Measurements from ENCODE around the gene ARHGEF26.

ARHGEF26 gene

GRCh38 chr3:154125378-154126030 lies 4.3 kb downstream of the ARHGEF26 start:
- TF ChIP-seq ZNF274 (IDR thresholded peaks at IDR 0.05; ENCODE audit: low read depth, low read length): no peak
- no peak overlapping the region for H3K4me3 ChIP-seq (ENCODE audit: low read length)

- TF ChIP-seq ZNF274 (IDR thresholded peaks at IDR 0.05; ENCODE audit: low read depth, low read length): no peak
- H3K4me3 ChIP-seq (ENCODE audit: low read length): no peak overlapping the region
These were observed 5.5 kb downstream of the ARHGEF26 start for GRCh38 chr3:154126651-154127050.

GRCh38 chr3:154129625-154130024 lies 8.4 kb downstream of the ARHGEF26 start:
- no peak overlapping the region for H3K4me3 ChIP-seq (ENCODE audit: low read length)
- no peak for TF ChIP-seq ZNF274 (IDR thresholded peaks at IDR 0.05; ENCODE audit: low read depth, low read length)

GRCh38 chr3:154130540-154130939 lies 9.3 kb downstream of the ARHGEF26 start:
- no peak for TF ChIP-seq ZNF274 (IDR thresholded peaks at IDR 0.05; ENCODE audit: low read depth, low read length)
- H3K4me3 ChIP-seq (ENCODE audit: low read length): no peak overlapping the region

GRCh38 chr3:154131830-154132229 lies 10.6 kb downstream of the ARHGEF26 start:
- no peak overlapping the region for H3K4me3 ChIP-seq (ENCODE audit: low read length)
- TF ChIP-seq ZNF274 (IDR thresholded peaks at IDR 0.05; ENCODE audit: low read depth, low read length): no peak

- H3K4me3 ChIP-seq (ENCODE audit: low read length): no peak overlapping the region; the same call in 1 of the 2 replicates
- no peak for TF ChIP-seq ZNF274 (IDR thresholded peaks at IDR 0.05; ENCODE audit: low read depth, low read length)
These were observed 11.7 kb downstream of the ARHGEF26 start for GRCh38 chr3:154132777-154133375.

- TF ChIP-seq ZNF274 (IDR thresholded peaks at IDR 0.05; ENCODE audit: low read depth, low read length): no peak
- H3K4me3 ChIP-seq (ENCODE audit: low read length): no peak overlapping the region
These were observed 14.5 kb downstream of the ARHGEF26 start for GRCh38 chr3:154135511-154136173.

GRCh38 chr3:154137036-154137435 lies 15.8 kb downstream of the ARHGEF26 start:
- H3K4me3 ChIP-seq (ENCODE audit: low read length): no peak overlapping the region
- TF ChIP-seq ZNF274 (IDR thresholded peaks at IDR 0.05; ENCODE audit: low read depth, low read length): no peak

- no peak overlapping the region for H3K4me3 ChIP-seq (ENCODE audit: low read length)
- TF ChIP-seq ZNF274 (IDR thresholded peaks at IDR 0.05; ENCODE audit: low read depth, low read length): no peak
These were observed 18.8 kb downstream of the ARHGEF26 start for GRCh38 chr3:154139996-154140436.

GRCh38 chr3:154142608-154143007 lies 21.4 kb downstream of the ARHGEF26 start:
- no peak overlapping the region for H3K4me3 ChIP-seq (ENCODE audit: low read length)
- no peak for TF ChIP-seq ZNF274 (IDR thresholded peaks at IDR 0.05; ENCODE audit: low read depth, low read length)

- no peak for TF ChIP-seq ZNF274 (IDR thresholded peaks at IDR 0.05; ENCODE audit: low read depth, low read length)
- no peak overlapping the region for H3K4me3 ChIP-seq (ENCODE audit: low read length)
These were observed 22.7 kb downstream of the ARHGEF26 start for GRCh38 chr3:154143873-154144272.

- no peak for TF ChIP-seq ZNF274 (IDR thresholded peaks at IDR 0.05; ENCODE audit: low read depth, low read length)
- H3K4me3 ChIP-seq (ENCODE audit: low read length): no peak overlapping the region
These were observed 23.8 kb downstream of the ARHGEF26 start for GRCh38 chr3:154144825-154145465.

GRCh38 chr3:154148541-154148940 lies 27.4 kb downstream of the ARHGEF26 start:
- no peak overlapping the region for H3K4me3 ChIP-seq (ENCODE audit: low read length)
- TF ChIP-seq ZNF274 (IDR thresholded peaks at IDR 0.05; ENCODE audit: low read depth, low read length): no peak

- no peak for TF ChIP-seq ZNF274 (IDR thresholded peaks at IDR 0.05; ENCODE audit: low read depth, low read length)
These were observed 28.1 kb downstream of the ARHGEF26 start for GRCh38 chr3:154149286-154149685.

GRCh38 chr3:154151969-154152368 lies 30.8 kb downstream of the ARHGEF26 start:
- no peak for TF ChIP-seq ZNF274 (IDR thresholded peaks at IDR 0.05; ENCODE audit: low read depth, low read length)
- H3K4me3 ChIP-seq (ENCODE audit: low read length): no peak overlapping the region

More at GRCh38 chr3:154149286-154149685, 28.1 kb downstream of the ARHGEF26 start:
- H3K4me3 ChIP-seq (ENCODE audit: low read length): no peak overlapping the region
